ENCODE measurements around the gene LLGL2. TPM values are rescaled to one million over a fixed set of nuclear protein-coding genes. Genes with fewer than 3 reads are reported as not detected.

LLGL2 gene
- total RNA-seq, 1 experiment from 2014 or later, result 165 TPM

- Mint-ChIP-seq H3K4me1 (ENCODE audit: low read depth, unreplicated experiment) (no peaks in the 10 kb centered on the region), H3K9me3 (ENCODE audit: unreplicated experiment) (no peaks in the 10 kb centered on the region), H3K27ac (ENCODE audit: unreplicated experiment) (no peak overlapping the region), H3K4me3 (ENCODE audit: unreplicated experiment) (no peak overlapping the region), H3K27me3 (ENCODE audit: insufficient read depth, unreplicated experiment) (no peaks in the 10 kb centered on the region), H3K36me3 (ENCODE audit: insufficient read depth, unreplicated experiment) (peaks cover 56% of the 10 kb centered on the region)
- BruUV-seq (replicated peaks), result no TSS peak
- Histone ChIP-seq H3K4me3 (ENCODE audit: low read depth, low read length) (no peak overlapping the region), H3K27me3 (replicated peaks; ENCODE audit: control insufficient read depth, insufficient read depth, low read length) (no peaks in the 10 kb centered on the region), H3K36me3 (ENCODE audit: control insufficient read depth, insufficient read depth, low read length) (peaks cover 3% of the 10 kb centered on the region; the same call in 1 of the 2 replicates), H3K9me3 (no peaks in the 10 kb centered on the region), H3K4me1 (peaks cover 23% of the 10 kb centered on the region)
- ChIA-PET POLR2A (interaction anchor here (0.6 to 0.9 kb wide), 2 partner anchors 35 to 220 kb away, joined by 3 to 7 read pairs; no protein-coding TSS in a partner anchor), CTCF (interaction anchor here (0.6 kb wide), 1 partner anchor 17 kb away, joined by 3 read pairs; no protein-coding TSS in a partner anchor)
- no peak for DNase-seq
- TF ChIP-seq, protein P1, sequence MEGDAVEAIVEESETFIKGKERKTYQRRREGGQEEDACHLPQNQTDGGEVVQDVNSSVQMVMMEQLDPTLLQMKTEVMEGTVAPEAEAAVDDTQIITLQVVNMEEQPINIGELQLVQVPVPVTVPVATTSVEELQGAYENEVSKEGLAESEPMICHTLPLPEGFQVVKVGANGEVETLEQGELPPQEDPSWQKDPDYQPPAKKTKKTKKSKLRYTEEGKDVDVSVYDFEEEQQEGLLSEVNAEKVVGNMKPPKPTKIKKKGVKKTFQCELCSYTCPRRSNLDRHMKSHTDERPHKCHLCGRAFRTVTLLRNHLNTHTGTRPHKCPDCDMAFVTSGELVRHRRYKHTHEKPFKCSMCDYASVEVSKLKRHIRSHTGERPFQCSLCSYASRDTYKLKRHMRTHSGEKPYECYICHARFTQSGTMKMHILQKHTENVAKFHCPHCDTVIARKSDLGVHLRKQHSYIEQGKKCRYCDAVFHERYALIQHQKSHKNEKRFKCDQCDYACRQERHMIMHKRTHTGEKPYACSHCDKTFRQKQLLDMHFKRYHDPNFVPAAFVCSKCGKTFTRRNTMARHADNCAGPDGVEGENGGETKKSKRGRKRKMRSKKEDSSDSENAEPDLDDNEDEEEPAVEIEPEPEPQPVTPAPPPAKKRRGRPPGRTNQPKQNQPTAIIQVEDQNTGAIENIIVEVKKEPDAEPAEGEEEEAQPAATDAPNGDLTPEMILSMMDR (IDR thresholded peaks at IDR 0.05; ENCODE audit: insufficient read depth in 1 of 2, low read depth in 1 of 2, low read length in 1 of 2, severe bottlenecking in 1 of 2, unreplicated experiment in 1 of 2), result no peak
- intact Hi-C loops (cut with micrococcal nuclease; ENCODE audit: unreplicated experiment), result no loop called here
These were observed 34.5 kb downstream of the LLGL2 start for GRCh38 chr17:75559958-75560533.

DNA sequence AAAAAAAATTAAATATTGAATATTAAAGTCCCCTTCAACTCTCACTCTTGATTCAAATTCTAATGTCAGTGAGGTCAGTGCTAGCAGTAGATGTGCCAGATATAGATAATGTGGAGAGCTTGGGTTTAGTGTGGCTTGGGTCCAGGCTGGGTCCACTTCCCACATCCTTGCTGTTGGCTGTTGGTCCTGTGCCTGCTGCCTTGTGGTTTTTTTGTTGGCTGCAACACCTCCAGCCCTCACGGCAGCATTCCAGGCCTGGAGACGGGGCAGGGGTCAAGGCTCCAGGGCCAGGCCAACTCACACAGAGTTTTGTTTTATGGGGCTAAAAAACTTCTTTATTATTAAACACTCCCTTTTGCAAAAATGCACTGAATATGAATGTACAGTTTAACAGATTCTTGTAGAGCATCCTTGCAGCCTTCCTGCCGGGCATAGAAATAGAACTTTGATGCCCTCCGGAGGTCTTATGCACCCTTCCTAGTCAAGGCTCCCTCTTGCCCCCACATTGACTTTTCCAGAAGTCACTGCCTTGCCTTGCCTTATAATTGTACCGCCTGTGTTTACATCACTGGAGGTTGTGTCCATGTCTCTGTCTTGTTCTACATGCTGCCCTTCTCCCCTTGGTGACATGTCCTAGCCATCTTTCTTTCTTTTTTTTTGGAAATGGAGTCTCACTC, 36.6 kb downstream of the LLGL2 start:
- H3K36me3 ChIP-seq (ENCODE audit: control insufficient read depth, insufficient read depth, low read length), result peaks cover 6% of the 10 kb centered on the region; the same call in 1 of the 2 replicates
- ChIA-PET CTCF (no interaction called here), POLR2A (no interaction called here)
- Mint-ChIP-seq H3K9me3 (ENCODE audit: unreplicated experiment) (no peaks in the 10 kb centered on the region), H3K4me3 (ENCODE audit: unreplicated experiment) (no peak overlapping the region), H3K27me3 (ENCODE audit: insufficient read depth, unreplicated experiment) (no peaks in the 10 kb centered on the region), H3K27ac (ENCODE audit: unreplicated experiment) (no peak overlapping the region), H3K4me1 (ENCODE audit: low read depth, unreplicated experiment) (no peaks in the 10 kb centered on the region), H3K36me3 (ENCODE audit: insufficient read depth, unreplicated experiment) (peaks cover 62% of the 10 kb centered on the region)
- DNase-seq, result no peak
- peaks cover 19% of the 10 kb centered on the region for H3K4me1 ChIP-seq
- intact Hi-C loops (cut with micrococcal nuclease; ENCODE audit: unreplicated experiment), result no loop called here
- no peaks in the 10 kb centered on the region for H3K27me3 ChIP-seq (replicated peaks; ENCODE audit: control insufficient read depth, insufficient read depth, low read length)
- H3K4me3 ChIP-seq (ENCODE audit: low read depth, low read length), result no peak overlapping the region
- TF ChIP-seq, protein P1 (IDR thresholded peaks at IDR 0.05; ENCODE audit: insufficient read depth in 1 of 2, low read depth in 1 of 2, low read length in 1 of 2, severe bottlenecking in 1 of 2, unreplicated experiment in 1 of 2), result no peak
- BruUV-seq (replicated peaks), result no TSS peak
- no peaks in the 10 kb centered on the region for H3K9me3 ChIP-seq

- H3K27ac Mint-ChIP-seq (ENCODE audit: unreplicated experiment), result no peak overlapping the region
- CTCF ChIA-PET, result no interaction called here
- Histone ChIP-seq H3K27me3 (replicated peaks; ENCODE audit: control insufficient read depth, insufficient read depth, low read length) (no peaks in the 10 kb centered on the region), H3K36me3 (ENCODE audit: control insufficient read depth, insufficient read depth, low read length) (peaks cover 6% of the 10 kb centered on the region; the same call in 1 of the 2 replicates), H3K4me3 (ENCODE audit: low read depth, low read length) (no peak overlapping the region), H3K4me1 (peaks cover 8% of the 10 kb centered on the region; the same call in 1 of the 2 replicates), H3K9me3 (no peaks in the 10 kb centered on the region)
- H3K27me3 Mint-ChIP-seq (ENCODE audit: insufficient read depth, unreplicated experiment), result no peaks in the 10 kb centered on the region
- H3K4me3 Mint-ChIP-seq (ENCODE audit: unreplicated experiment), result no peak overlapping the region
- no peak for DNase-seq
- TF ChIP-seq, protein P1 (IDR thresholded peaks at IDR 0.05; ENCODE audit: insufficient read depth in 1 of 2, low read depth in 1 of 2, low read length in 1 of 2, severe bottlenecking in 1 of 2, unreplicated experiment in 1 of 2), result no peak
- intact Hi-C loops (cut with micrococcal nuclease; ENCODE audit: unreplicated experiment), result no loop called here
- no peaks in the 10 kb centered on the region for H3K4me1 Mint-ChIP-seq (ENCODE audit: low read depth, unreplicated experiment)
- BruUV-seq (replicated peaks), result no TSS peak
- POLR2A ChIA-PET, result no interaction called here
- peaks cover 70% of the 10 kb centered on the region for H3K36me3 Mint-ChIP-seq (ENCODE audit: insufficient read depth, unreplicated experiment)
- H3K9me3 Mint-ChIP-seq (ENCODE audit: unreplicated experiment), result no peaks in the 10 kb centered on the region
These were observed 37.7 kb downstream of the LLGL2 start for GRCh38 chr17:75563063-75563758.

Data from Caco-2 (cell line).